ENCODE data around the gene SPTBN1.

Gene SPTBN1

GRCh38 chr2:54574107-54574859 lies 118.2 kb downstream of the SPTBN1 start:
- no peaks in the 10 kb centered on the region for H3F3A ChIP-seq (ENCODE audit: insufficient read depth, low read length)
- peak overlapping the region; percentile 1; the same call in 1 of the 2 replicates for H3K4me2 ChIP-seq (ENCODE audit: low read length)
- no peaks in the 10 kb centered on the region for H3K9me2 ChIP-seq (ENCODE audit: low read depth, low read length)
- no peaks in the 10 kb centered on the region for H3K79me2 ChIP-seq (ENCODE audit: insufficient read depth, low read length)
- no peaks in the 10 kb centered on the region for H3K36me3 ChIP-seq (ENCODE audit: insufficient read depth, low read length)
- no peak overlapping the region for H3K4me3 ChIP-seq (ENCODE audit: low read depth, low read length, poor library complexity, severe bottlenecking)
- no peak overlapping the region for H2AFZ ChIP-seq (ENCODE audit: low read length)
- H3K9ac ChIP-seq (ENCODE audit: low read length) = no peak overlapping the region
- H4K20me1 ChIP-seq (ENCODE audit: insufficient read depth, low read length) = no peaks in the 10 kb centered on the region
- H3K4me1 ChIP-seq (ENCODE audit: insufficient read depth, low read length, severe bottlenecking) = peaks cover 73% of the 10 kb centered on the region
- TF ChIP-seq EZH2 (IDR thresholded peaks at IDR 0.05; ENCODE audit: borderline replicate concordance, low read length) = no peak
- TF ChIP-seq, protein P1, sequence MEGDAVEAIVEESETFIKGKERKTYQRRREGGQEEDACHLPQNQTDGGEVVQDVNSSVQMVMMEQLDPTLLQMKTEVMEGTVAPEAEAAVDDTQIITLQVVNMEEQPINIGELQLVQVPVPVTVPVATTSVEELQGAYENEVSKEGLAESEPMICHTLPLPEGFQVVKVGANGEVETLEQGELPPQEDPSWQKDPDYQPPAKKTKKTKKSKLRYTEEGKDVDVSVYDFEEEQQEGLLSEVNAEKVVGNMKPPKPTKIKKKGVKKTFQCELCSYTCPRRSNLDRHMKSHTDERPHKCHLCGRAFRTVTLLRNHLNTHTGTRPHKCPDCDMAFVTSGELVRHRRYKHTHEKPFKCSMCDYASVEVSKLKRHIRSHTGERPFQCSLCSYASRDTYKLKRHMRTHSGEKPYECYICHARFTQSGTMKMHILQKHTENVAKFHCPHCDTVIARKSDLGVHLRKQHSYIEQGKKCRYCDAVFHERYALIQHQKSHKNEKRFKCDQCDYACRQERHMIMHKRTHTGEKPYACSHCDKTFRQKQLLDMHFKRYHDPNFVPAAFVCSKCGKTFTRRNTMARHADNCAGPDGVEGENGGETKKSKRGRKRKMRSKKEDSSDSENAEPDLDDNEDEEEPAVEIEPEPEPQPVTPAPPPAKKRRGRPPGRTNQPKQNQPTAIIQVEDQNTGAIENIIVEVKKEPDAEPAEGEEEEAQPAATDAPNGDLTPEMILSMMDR (IDR thresholded peaks at IDR 0.05; ENCODE audit: low read length) = no peak
- H3K9me3 ChIP-seq (ENCODE audit: low read length) = no peaks in the 10 kb centered on the region
- H3K27me3 ChIP-seq (ENCODE audit: insufficient read depth, low read length) = no peaks in the 10 kb centered on the region
- peak overlapping the region; percentile 90 for H3K27ac ChIP-seq (ENCODE audit: low read depth, low read length, poor library complexity, severe bottlenecking)

DNA sequence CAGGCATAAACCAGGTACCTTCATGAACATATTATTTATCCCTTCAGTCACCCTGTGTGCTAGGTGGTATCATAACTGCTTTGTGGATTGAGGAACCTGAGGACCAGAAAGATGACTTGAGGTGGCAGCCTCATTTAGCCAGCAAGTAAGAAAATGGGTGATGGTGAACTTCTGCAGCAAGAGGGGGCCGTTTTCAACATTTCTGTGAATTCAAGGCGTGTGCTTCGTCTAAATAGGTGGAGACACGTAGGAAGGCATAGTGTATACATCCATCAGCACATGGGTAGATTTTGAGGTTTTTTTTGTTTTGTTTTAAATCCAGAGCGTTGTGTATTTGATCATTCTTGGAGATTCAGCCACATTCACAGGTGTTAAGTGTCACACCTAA lies 118.7 kb downstream of the SPTBN1 start:
- Histone ChIP-seq H3K27me3 (ENCODE audit: insufficient read depth, low read length) (no peaks in the 10 kb centered on the region), H4K20me1 (ENCODE audit: insufficient read depth, low read length) (no peaks in the 10 kb centered on the region), H3K9ac (ENCODE audit: low read length) (no peak overlapping the region), H2AFZ (ENCODE audit: low read length) (no peak overlapping the region), H3K4me1 (ENCODE audit: insufficient read depth, low read length, severe bottlenecking) (peaks cover 73% of the 10 kb centered on the region), H3F3A (ENCODE audit: insufficient read depth, low read length) (no peaks in the 10 kb centered on the region), H3K9me3 (ENCODE audit: low read length) (no peaks in the 10 kb centered on the region), H3K9me2 (ENCODE audit: low read depth, low read length) (no peaks in the 10 kb centered on the region), H3K27ac (ENCODE audit: low read depth, low read length, poor library complexity, severe bottlenecking) (peak overlapping the region; percentile 90), H3K4me2 (ENCODE audit: low read length) (no peak overlapping the region; the same call in 1 of the 2 replicates), H3K36me3 (ENCODE audit: insufficient read depth, low read length) (no peaks in the 10 kb centered on the region), H3K79me2 (ENCODE audit: insufficient read depth, low read length) (no peaks in the 10 kb centered on the region), H3K4me3 (ENCODE audit: low read depth, low read length, poor library complexity, severe bottlenecking) (no peak overlapping the region)
- TF ChIP-seq EZH2 (IDR thresholded peaks at IDR 0.05; ENCODE audit: borderline replicate concordance, low read length) = no peak
- TF ChIP-seq, protein P1 (IDR thresholded peaks at IDR 0.05; ENCODE audit: low read length) = peak; percentile 16; the same call in 1 of the 2 replicates

GRCh38 chr2:54575379-54575888 lies 119.3 kb downstream of the SPTBN1 start:
- Histone ChIP-seq H3K36me3 (ENCODE audit: insufficient read depth, low read length) (no peaks in the 10 kb centered on the region), H3K9ac (ENCODE audit: low read length) (no peak overlapping the region), H3K4me2 (ENCODE audit: low read length) (no peak overlapping the region), H3K4me3 (ENCODE audit: low read depth, low read length, poor library complexity, severe bottlenecking) (no peak overlapping the region), H2AFZ (ENCODE audit: low read length) (no peak overlapping the region), H3F3A (ENCODE audit: insufficient read depth, low read length) (no peaks in the 10 kb centered on the region), H3K79me2 (ENCODE audit: insufficient read depth, low read length) (no peaks in the 10 kb centered on the region), H3K4me1 (ENCODE audit: insufficient read depth, low read length, severe bottlenecking) (peaks cover 73% of the 10 kb centered on the region), H3K9me3 (ENCODE audit: low read length) (no peaks in the 10 kb centered on the region), H4K20me1 (ENCODE audit: insufficient read depth, low read length) (no peaks in the 10 kb centered on the region), H3K9me2 (ENCODE audit: low read depth, low read length) (no peaks in the 10 kb centered on the region), H3K27me3 (ENCODE audit: insufficient read depth, low read length) (no peaks in the 10 kb centered on the region), H3K27ac (ENCODE audit: low read depth, low read length, poor library complexity, severe bottlenecking) (no peak overlapping the region)
- TF ChIP-seq, protein P1 (IDR thresholded peaks at IDR 0.05; ENCODE audit: low read length) = no peak
- no peak for TF ChIP-seq EZH2 (IDR thresholded peaks at IDR 0.05; ENCODE audit: borderline replicate concordance, low read length)

All from OCI-LY1 (cell line).